ENCODE measurements around the gene SLC15A3. TPM values are rescaled to one million over a fixed set of nuclear protein-coding genes. Genes with fewer than 3 reads are reported as not detected.

Gene SLC15A3
- total RNA-seq, 2 experiments from 2014 or later = 10.5 to 11.9 TPM

DNA sequence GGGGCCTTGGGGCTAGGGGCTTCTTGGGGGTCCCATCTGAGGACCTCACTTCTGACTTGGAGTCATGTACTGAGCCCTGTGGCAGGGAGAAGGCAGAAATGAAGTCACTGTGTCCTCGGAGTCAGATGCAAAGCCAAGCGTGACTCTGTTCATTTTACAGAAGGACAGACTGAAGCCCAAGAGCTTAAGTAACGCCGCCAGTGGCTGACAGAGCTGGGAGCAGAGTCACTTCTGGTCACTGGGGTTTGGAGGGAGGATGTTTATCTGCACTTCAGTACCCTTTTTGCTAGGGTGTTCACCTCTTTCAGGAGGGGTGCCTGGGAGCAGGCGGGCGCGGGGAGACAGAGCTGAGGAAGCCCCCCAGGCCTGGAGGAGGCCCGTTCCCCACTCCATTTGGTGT, 30.2 kb upstream of the SLC15A3 start:
- TF ChIP-seq, protein P1, sequence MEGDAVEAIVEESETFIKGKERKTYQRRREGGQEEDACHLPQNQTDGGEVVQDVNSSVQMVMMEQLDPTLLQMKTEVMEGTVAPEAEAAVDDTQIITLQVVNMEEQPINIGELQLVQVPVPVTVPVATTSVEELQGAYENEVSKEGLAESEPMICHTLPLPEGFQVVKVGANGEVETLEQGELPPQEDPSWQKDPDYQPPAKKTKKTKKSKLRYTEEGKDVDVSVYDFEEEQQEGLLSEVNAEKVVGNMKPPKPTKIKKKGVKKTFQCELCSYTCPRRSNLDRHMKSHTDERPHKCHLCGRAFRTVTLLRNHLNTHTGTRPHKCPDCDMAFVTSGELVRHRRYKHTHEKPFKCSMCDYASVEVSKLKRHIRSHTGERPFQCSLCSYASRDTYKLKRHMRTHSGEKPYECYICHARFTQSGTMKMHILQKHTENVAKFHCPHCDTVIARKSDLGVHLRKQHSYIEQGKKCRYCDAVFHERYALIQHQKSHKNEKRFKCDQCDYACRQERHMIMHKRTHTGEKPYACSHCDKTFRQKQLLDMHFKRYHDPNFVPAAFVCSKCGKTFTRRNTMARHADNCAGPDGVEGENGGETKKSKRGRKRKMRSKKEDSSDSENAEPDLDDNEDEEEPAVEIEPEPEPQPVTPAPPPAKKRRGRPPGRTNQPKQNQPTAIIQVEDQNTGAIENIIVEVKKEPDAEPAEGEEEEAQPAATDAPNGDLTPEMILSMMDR (IDR thresholded peaks at IDR 0.05) = no peak
- H3K9me3 ChIP-seq (ENCODE audit: control insufficient read depth in 1 of 2, insufficient read depth in 1 of 2, low read length in 2 of 2) = no peaks in the 10 kb centered on the region
- peaks cover 98% of the 10 kb centered on the region for H3K4me1 ChIP-seq (ENCODE audit: insufficient read depth, low read length)
- intact Hi-C loops (cut with DNase I, micrococcal nuclease) = no loop called here
- Mint-ChIP-seq H3K27ac (peak overlapping the region; percentile 94), H3K27me3 (no peaks in the 10 kb centered on the region), H3K36me3 (ENCODE audit: low read depth) (peaks cover 95% of the 10 kb centered on the region), H3K4me1 (ENCODE audit: low read depth) (peaks cover 99% of the 10 kb centered on the region), H3K4me3 (peak overlapping the region; percentile 82), H3K9me3 (no peaks in the 10 kb centered on the region)
- ATAC-seq (ENCODE audit: poor library complexity) (no peak), DNase-seq (peak in 5 of 14 experiments; percentile 45 to 65 (median 56))
- POLR2A ChIA-PET = interaction anchor here (0.8 to 5.1 kb wide), 19 partner anchors 18 to 175 kb away, joined by 3 to 57 read pairs (median 4); partner anchors contain the start of gene TMEM109
- peaks cover 54% of the 10 kb centered on the region for H3K36me3 ChIP-seq (ENCODE audit: insufficient read depth, low read length)
- no peaks in the 10 kb centered on the region for H3K27me3 ChIP-seq (ENCODE audit: control insufficient read depth in 1 of 2, insufficient read depth in 2 of 2, low read length in 2 of 2)
- H3K4me3 ChIP-seq (ENCODE audit: low read length) = peak overlapping the region; percentile 22
- CTCF ChIA-PET = interaction anchor here (1.1 kb wide), 1 partner anchor 12 kb away, joined by 7 read pairs; no protein-coding TSS in a partner anchor
- peak overlapping the region; percentile 86 to 95 for H3K27ac ChIP-seq (ENCODE audit: low read depth in 1 of 2, low read length in 2 of 2)

DNA sequence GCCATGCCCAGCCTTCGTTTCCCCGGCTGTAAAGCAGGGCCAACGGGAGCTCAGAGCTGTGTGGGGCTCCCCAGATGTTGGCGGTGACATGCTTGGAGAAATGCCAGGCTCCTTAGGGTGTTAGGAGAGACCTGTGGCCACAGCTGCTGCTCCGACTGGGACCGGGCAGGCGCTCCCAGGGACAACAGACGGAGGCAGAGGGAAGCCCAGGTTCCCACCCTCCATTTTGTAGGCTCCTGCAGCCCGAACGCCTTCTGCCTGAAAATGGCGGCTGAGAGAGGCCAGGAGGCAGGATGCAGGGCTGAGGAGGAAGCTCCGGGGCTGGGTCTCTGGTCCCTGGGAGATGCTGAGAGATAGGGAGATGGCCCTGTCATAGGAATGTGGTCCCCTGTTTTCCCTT, 29.5 kb upstream of the SLC15A3 start:
- no peaks in the 10 kb centered on the region for H3K27me3 Mint-ChIP-seq
- DNase-seq (peak in 1 of 14 experiments; percentile 57), ATAC-seq (ENCODE audit: poor library complexity) (no peak)
- peaks cover 99% of the 10 kb centered on the region for H3K4me1 Mint-ChIP-seq (ENCODE audit: low read depth)
- H3K27me3 ChIP-seq (ENCODE audit: control insufficient read depth in 1 of 2, insufficient read depth in 2 of 2, low read length in 2 of 2) = no peaks in the 10 kb centered on the region
- no peaks in the 10 kb centered on the region for H3K9me3 ChIP-seq (ENCODE audit: control insufficient read depth in 1 of 2, insufficient read depth in 1 of 2, low read length in 2 of 2)
- ChIA-PET CTCF (interaction anchor here (1.1 kb wide), 1 partner anchor 11 kb away, joined by 3 read pairs; no protein-coding TSS in a partner anchor), POLR2A (interaction anchor here (0.8 to 5.1 kb wide), 13 partner anchors 22 to 131 kb away, joined by 3 to 57 read pairs (median 4); partner anchors contain the start of gene TMEM109)
- H3K36me3 ChIP-seq (ENCODE audit: insufficient read depth, low read length) = peaks cover 59% of the 10 kb centered on the region
- H3K4me3 ChIP-seq (ENCODE audit: low read length) = peak overlapping the region; percentile 41
- TF ChIP-seq, protein P1 (IDR thresholded peaks at IDR 0.05) = no peak
- H3K27ac ChIP-seq (ENCODE audit: low read depth in 1 of 2, low read length in 2 of 2) = peak overlapping the region; percentile 86 to 95
- H3K9me3 Mint-ChIP-seq = no peaks in the 10 kb centered on the region
- H3K27ac Mint-ChIP-seq = peak overlapping the region; percentile 94
- peaks cover 95% of the 10 kb centered on the region for H3K36me3 Mint-ChIP-seq (ENCODE audit: low read depth)
- H3K4me3 Mint-ChIP-seq = peak overlapping the region; percentile 82
- intact Hi-C loops (cut with DNase I, micrococcal nuclease) = no loop called here
- peaks cover 98% of the 10 kb centered on the region for H3K4me1 ChIP-seq (ENCODE audit: insufficient read depth, low read length)

DNA sequence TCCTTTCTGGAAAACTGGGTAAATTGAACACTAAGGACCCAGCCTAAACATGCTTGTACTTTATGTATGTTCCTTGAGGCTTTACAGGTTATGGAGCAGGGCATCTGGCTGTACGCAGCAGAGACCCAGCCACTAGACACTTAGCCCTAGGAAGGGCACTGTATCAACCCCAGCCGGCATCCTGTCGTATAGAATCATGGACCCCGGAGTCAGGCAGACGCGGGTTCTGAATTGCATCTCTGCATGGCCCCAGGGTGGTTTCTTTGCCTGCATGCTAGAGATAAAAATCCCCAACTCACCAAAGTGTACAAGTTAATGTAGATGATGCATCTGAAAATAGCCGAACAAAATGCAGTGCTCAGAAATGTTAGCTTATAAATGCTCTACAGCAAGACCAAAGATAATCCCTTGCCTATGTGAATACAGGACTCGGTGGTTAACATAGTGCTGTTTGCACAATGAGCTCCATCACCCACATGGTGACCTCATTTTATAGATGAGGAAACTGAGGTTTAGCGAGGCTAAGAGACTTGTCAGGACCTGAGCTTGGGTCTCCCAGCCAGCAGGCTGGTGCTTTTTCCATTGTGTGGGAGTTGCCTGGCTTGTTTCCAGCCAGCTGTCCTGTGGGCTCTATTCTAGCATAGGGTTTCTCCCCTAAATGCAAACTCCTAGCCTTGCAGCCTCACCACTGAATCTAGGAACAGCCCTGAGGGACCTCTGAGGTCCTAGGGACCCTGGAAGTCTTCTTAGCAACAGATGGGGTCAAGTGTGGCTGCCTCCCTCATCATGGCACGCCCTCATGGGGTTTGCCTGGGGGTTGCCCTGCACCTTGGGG, 26.8 kb upstream of the SLC15A3 start:
- peaks cover 60% of the 10 kb centered on the region for H3K36me3 ChIP-seq (ENCODE audit: insufficient read depth, low read length)
- Mint-ChIP-seq H3K27ac (peak overlapping the region; percentile 94), H3K36me3 (ENCODE audit: low read depth) (peaks cover 97% of the 10 kb centered on the region), H3K27me3 (no peaks in the 10 kb centered on the region), H3K9me3 (no peaks in the 10 kb centered on the region), H3K4me1 (ENCODE audit: low read depth) (peaks cover 87% of the 10 kb centered on the region), H3K4me3 (peak overlapping the region; percentile 91)
- intact Hi-C loops (cut with DNase I, micrococcal nuclease) = no loop called here
- H3K27me3 ChIP-seq (ENCODE audit: control insufficient read depth in 1 of 2, insufficient read depth in 2 of 2, low read length in 2 of 2) = no peaks in the 10 kb centered on the region
- peak in 5 of 14 experiments; percentile 37 to 76 (median 71) for DNase-seq
- H3K9me3 ChIP-seq (ENCODE audit: control insufficient read depth in 1 of 2, insufficient read depth in 1 of 2, low read length in 2 of 2) = no peaks in the 10 kb centered on the region
- ATAC-seq (ENCODE audit: poor library complexity) = peak; percentile 15
- H3K4me3 ChIP-seq (ENCODE audit: low read length) = peak overlapping the region; percentile 27
- ChIA-PET CTCF (interaction anchor here (0.8 to 1.6 kb wide), 5 partner anchors 9 to 86 kb away, joined by 3 to 7 read pairs (median 3); no protein-coding TSS in a partner anchor), POLR2A (interaction anchor here (0.6 to 5.1 kb wide), 17 partner anchors 25 to 150 kb away, joined by 3 to 57 read pairs (median 5); no protein-coding TSS in a partner anchor)
- TF ChIP-seq, protein P1 (IDR thresholded peaks at IDR 0.05) = no peak
- H3K4me1 ChIP-seq (ENCODE audit: insufficient read depth, low read length) = peaks cover 87% of the 10 kb centered on the region
- peak overlapping the region; percentile 75 to 95 for H3K27ac ChIP-seq (ENCODE audit: low read depth in 1 of 2, low read length in 2 of 2)

Data from CD4-positive, alpha-beta T cell (primary cell).